SK-N-DZ (cell line): ENCODE results near the gene CYP2W1.

ENCODE experiments used
- DNase-seq: peaks from one replicate; pipeline ENCODE4 v3.0.0-alpha.2; 2015; ENCODE audit warnings: low spot score

CYP2W1 gene

DNA sequence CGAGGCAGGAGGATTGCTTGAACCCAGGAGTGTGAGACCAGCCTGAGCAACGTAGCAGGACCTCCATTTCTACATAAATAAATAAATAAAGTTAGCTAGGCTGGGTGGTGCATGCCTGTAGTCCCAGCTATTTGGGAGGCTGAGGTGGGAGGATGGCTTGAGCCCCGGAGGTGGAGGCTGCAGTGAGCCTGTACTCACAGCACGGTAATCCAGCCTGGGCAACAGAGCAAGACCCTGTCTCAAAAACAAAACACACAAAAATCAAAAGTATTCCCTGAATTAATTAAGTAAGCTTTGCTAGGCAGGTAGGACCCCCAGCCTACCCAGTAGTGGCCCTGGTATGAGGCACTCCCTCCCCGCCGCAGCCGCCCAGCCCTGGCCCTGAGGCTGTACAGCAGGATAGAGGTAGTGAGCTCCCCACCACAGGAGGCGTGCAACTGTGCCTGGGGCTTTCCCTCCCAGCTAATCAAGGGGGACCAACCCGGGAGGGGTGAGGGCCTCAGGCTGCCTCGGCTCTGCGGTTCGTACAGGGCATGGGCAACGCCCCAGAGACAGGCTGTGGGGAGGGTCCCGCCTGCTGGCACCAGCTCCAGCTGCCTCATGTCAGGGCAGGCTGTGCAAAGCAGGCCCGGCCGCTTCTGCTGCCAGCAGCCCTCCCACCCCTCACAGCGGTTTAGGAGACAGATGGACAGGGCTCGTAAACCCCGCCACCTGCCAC lies 1.0 kb upstream of the CYP2W1 start:
- DNase-seq, result no peak

DNA sequence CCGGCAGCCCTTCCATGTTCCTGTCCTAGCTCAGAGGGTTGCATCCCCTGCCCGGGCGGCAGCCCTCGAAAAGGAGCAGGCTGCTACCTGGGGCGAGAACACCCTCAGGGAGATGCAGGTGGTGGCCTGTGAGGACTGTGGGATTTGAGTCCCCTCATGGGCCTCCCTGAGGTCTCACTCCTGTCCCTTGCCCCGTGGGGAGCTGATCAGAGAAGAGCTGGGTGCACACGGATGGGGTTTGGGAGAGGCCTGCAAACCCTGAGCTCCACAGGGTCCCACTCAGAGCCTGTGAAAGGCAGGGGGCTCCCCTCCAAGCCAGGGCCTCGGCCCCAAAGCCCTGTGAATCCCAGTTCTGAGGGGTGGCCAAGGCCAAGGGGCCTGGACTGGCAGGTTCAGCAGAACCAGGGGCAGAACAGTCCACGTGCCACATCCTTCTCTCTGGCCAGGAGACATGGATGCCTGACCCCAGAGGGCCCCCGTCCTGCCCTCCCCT lies 424 bp upstream of the CYP2W1 start:
- DNase-seq, result no peak

DNA sequence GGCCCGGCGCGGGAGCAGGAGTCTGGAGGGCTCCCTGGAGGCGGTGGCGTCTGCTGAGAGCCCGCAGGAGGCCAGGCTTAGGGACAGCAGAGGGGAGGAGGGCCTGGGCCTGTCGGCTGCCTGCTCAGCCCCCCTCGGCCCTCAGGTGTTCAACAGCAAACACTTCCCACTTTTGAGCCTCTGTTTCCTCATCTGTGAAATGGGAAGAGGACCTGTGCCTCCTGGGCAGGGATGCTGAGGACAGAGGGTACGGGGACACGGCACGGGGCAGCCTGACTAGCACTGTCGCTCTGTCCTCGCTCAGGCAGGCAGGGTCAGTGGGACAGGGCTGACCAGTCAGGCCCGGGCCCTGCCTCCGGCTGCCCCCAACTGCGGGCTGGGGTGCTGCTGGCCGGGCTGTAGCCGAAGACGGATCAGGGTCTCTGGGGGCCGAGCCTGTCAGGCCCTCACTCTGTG lies 663 bp downstream of the CYP2W1 start:
- DNase-seq, result no peak

DNA sequence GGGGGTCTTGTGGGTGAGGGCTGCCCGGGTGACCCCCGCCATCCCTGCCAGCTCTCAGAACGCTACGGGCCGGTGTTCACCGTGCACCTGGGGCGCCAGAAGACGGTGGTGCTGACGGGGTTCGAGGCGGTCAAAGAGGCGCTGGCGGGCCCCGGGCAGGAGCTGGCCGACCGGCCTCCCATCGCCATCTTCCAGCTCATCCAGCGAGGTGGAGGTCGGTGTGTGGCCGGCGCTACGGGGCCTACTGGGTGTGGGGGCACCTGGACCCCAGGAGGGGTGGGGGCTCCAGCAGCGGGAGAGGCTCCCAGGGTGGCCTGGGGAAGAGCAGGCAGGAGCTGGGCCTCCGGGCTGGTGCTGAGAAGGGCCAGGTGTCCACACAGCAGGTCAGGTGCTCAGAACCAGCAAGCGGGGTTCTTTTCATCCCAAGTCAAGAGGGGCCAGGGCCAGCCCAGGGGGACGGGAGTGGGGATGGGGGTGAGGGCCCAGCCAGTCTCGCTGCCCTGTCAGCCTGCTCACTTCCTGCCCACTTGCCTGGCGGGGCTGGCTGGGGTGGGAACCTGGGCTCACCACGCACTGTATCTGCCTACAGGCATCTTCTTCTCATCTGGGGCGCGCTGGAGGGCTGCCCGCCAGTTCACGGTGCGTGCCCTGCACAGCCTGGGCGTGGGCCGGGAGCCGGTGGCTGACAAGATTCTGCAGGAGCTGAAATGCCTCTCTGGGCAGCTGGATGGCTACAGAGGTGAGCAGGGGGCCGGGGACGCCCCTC lies 1.6 kb downstream of the CYP2W1 start:
- DNase-seq, result no peak

DNA sequence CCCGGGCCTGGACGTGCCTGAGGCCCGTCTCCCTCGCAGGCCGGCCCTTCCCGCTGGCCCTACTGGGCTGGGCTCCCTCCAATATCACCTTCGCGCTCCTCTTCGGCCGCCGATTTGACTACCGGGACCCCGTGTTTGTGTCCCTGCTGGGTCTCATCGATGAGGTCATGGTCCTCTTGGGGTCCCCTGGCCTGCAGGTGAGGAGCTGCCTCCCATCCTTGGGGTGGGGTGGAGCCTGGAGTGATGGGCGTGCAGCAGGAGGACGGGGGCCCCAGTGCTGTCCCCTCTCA lies 2.1 kb downstream of the CYP2W1 start:
- no peak for DNase-seq

DNA sequence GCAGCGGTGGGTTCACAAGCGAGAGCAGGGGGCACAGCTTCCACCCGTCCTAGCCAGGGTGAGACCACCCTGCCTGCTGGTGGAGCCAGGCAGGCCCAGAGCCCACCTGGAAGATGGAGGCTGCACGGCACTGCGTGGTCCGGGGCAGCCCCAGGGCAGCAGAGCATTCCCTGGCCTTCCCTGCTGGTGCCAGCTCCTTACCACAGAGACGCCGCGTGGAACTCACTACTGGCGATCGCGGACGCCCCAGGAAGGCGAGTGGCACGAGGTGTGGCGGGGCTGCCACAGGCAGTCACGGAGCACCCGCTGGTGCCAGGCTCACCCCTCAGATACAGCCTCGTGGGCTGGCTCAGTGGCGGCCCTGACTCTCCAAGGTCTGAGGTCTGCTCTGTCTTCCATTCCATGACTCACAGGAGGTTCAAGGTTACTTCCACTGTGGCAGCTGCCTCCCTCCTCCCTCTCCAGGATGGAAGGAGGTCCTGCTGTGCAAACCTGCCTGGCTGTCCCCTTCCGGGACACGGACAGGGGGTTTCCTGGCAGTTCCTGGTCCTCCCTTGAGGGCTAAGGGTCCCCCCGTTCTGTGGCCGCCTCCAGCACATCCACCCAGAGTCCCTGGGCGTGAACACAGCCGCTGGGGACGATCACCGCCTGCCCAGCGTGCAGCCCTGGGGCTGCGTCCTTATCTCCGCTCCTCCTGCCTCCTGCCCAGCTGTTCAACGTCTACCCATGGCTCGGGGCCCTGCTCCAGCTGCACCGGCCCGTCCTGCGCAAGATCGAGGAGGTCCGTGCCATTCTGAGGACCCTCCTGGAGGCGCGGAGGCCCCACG lies 3.1 kb downstream of the CYP2W1 start:
- no peak for DNase-seq

DNA sequence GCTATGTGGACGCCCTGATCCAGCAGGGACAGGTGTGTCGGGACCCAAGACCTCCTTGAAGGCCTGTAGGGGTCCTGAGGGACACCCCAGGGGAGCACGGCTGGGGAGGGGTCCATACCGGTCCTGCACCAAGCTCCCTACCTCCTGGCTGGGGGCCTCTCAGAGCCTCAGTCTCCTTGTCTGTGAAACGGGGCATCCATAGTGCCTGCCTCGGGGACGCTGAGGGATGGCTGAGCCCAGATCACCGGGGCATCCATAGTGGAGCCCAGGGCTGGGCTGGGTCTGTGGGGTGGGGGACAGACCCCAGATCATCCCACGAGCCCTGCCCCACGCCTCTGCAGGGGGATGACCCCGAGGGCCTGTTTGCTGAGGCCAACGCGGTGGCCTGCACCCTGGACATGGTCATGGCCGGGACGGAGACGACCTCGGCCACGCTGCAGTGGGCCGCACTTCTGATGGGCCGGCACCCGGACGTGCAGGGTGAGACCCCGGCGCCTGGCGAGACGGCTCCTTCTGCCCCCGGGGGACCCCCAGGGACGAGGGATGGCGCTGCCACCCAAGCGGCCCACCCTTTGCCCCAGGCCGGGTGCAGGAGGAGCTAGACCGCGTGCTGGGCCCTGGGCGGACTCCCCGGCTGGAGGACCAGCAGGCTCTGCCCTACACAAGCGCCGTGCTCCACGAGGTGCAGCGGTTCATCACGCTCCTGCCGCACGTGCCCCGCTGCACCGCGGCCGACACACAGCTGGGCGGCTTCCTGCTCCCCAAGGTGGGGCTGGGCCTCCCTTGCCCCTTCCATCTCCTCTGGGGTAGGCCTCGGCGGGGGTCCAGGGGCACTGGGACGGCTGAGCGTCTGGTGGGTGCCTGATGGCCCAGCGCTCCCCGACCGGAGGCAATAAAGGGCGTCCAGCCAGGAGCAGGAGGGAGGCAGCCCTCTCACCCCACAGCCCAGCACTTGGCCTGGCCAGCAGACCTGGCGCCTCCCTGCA lies 4.1 kb downstream of the CYP2W1 start:
- DNase-seq, result no peak

DNA sequence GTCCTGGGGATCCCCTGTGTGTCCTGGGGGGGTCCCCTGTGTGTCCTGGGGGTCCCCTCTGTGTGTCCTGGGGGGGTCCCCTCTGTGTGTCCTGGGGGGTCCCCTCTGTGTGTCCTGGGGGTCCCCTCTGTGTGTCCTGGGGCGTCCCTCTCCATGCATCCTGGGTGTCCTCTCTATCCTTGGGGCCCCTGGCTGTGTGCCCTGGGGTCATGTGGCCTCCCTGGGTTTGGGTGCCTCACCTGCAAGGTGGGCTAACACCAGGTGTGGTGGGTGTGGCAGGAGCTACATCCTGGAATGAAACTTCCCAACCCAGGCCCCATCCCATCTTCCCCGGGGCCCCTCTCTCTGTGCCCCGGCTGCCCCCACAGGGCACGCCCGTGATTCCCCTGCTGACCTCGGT lies 4.9 kb downstream of the CYP2W1 start:
- no peak for DNase-seq

DNA sequence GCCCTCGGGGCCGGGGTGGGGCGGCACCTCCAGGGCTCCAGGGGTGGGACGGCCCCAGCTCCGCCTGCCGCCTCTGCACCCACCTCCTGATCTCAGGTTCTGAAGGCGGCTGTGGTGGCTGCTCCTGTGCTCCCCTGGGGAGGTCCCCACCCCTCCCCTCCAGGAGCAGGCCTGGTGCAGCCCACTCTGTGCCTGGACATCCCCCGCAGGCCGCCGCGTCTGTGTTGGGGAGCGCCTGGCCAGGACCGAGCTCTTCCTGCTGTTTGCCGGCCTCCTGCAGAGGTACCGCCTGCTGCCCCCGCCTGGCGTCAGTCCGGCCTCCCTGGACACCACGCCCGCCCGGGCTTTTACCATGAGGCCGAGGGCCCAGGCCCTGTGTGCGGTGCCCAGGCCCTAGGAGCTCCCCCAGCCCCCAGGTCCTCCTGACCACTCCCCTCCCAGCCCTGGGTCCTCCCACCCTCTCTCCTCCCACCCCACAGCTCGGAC lies 5.5 kb downstream of the CYP2W1 start:
- DNase-seq, result peak; percentile 71

DNA sequence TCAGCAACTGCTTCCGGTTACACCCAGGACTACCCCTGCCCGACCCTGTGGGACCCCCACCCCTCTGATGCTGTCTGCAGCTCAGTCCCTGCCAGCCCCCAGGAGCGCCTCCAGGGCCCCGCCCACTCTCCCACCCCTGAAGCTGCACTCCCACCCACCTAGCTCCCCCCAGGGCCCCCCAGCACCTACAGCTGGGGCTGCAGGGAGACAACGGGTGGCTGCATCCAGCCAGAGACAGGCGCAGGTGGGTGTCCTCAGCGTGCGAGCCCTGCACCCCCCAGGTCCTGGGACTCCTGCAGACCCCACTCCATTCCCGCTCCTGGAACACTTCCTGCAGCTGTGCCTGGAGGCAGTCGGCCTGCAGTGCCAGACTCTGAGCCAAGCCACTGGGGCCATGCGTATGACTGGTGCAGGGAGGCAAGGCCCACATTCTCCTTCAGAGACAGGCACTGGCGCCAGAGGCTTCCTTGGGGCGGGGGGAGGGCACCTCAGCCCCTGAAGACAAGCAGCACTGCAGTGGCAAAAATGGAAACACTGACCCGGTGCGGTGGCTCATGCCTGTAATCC lies 6.1 kb downstream of the CYP2W1 start:
- peak; percentile 76 for DNase-seq

DNA sequence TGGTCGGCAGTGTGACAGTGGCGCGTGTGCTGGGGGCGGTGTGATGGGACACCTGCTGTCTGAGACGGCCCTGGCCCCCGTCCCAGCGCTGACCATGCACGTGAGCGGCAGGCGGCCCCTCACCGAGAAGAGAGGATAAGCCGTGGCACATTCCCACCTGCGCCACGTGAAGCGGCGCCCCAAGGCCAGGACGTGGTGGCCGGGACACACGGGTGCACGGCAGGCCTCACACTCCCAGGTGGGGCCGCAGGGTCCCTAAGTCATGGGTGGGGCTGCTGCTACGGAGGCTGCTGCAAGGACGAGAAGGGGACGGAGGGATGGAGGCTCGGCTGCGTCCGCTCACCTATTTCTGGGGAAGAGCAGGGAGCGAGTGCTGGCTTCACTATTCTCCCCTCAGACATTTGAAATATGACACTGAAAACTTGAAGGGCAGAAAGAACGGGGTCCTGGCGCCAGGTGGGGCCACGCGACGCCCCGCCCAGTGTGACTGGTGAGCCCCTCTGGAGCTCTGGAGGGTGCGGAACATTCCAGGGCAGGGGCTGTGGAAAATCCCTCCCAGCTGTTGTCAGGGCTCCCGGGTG lies 7.5 kb downstream of the CYP2W1 start:
- DNase-seq, result no peak

DNA sequence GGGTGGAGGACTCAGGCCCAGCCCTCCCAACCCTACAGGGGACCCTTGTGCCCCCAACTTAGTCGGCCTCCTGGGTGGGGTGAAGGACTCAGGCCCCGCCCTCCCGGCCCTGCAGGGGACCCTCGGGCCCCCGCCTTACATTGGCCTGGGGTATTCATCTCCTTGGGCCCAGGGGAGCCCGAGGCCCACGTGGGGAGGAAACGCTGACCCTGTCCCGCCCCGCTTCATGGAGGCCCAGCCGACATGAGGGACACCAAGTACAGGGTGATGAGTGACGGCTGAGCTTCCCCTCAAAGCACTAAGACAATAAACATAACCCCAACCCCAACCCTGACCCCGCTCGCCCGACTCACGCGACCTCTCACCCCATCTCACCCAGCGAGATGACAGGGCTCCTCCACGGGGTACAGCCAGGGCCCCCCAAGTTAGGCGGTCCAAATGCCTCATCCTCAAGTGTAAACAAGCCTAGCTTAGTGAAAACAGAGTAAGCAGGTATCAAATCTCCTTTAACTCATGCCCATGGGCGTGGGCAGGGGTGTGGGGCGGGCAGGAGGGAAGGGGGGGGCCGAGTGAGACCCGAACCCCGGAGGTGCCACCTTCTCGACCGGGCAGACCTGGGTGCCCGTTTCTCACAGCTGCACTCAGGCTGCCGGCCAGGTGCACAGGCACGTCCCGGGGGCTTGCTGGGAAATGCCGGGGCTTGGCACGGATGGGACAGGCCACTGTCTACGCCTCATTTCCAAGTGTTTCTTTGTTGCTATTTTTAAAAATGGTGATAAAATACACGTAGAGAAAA lies 8.2 kb downstream of the CYP2W1 start:
- no peak for DNase-seq

DNA sequence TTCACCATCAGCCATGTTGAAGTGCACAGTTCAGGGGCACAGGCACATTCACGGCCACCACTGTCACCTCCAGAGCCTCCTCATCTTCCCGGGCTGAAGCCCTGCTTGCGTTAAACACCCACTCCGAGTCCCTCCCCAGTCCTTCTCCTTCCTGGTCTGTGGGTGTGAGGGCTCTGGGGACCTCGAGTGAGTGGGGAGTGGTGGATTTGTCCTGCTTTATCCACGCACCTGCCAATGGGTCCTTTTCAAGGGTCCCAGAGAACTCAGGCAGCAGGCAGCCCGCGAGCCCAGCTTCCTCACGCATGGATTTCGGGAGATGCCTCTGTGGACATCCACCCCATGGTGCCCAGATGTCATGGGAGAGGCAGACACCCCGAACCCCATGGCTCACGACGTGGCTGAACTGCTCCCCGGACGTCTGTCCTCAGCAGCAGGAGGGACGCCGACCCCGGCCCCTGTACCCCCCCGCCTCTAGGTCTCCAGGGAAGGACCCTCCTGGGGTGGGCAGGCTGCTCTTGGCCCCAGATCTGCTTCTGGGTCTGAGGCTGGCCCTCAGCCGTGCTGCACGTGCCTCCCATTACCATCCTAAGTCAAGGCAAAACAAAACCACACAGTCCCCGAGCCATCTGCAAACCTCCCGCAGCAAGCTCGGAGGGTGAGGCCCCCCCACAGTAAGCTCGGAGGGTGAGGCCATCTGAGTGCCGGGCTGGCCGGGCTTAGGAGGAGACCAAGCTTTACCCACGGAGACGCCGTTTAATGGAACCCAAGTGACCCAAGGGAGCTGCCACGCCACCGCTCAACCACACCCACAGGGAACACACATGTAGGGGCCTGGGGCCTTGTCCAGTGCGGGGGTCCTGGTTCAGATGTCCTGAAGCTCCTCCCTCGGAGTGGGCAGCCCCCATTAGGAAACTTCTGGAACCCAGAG lies 9.0 kb downstream of the CYP2W1 start:
- no peak for DNase-seq

DNA sequence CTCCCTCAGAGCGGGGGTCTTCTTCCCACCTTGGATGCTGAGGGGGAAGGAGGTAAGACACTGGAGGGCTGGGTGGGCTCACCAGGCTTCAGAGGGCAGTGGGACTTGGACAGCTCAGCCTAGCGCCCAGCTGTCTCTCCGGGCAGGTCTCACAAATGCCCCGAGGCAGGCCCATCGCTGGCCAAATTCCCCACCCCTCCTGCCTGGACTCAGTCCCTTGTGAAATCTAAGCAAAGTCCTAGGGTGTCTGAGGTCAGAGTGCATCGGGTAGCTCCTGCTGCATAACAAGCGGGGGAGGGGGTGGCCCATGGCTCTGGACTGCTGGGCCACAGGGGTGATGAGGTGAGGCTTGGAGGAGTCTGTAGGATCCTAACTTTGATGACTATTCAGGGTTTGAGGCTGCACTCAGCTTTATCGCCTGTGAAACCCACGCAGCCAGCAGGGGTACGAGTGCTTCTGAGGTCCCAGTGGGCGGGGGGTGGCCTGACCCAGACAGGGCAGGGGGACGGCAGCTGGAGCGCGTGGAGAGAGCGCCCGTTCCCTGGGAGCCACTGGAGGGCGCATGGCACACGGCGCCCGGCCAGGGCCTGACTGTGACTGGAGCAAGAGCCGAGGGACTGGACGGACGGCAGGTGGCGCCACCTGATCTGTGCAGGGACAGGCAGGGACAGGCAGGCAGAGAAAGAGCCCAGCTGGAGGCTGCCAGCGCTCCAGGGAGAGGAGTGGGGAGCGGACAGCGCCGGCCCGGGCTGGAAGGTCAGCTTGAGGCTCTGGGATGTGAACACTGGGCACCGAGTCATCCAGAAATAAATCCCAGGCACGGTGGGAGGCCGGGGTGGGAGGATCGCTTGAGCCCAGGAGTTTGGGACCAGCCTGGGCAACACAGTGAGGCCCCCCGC lies 10.0 kb downstream of the CYP2W1 start:
- peak; percentile 96 for DNase-seq

DNA sequence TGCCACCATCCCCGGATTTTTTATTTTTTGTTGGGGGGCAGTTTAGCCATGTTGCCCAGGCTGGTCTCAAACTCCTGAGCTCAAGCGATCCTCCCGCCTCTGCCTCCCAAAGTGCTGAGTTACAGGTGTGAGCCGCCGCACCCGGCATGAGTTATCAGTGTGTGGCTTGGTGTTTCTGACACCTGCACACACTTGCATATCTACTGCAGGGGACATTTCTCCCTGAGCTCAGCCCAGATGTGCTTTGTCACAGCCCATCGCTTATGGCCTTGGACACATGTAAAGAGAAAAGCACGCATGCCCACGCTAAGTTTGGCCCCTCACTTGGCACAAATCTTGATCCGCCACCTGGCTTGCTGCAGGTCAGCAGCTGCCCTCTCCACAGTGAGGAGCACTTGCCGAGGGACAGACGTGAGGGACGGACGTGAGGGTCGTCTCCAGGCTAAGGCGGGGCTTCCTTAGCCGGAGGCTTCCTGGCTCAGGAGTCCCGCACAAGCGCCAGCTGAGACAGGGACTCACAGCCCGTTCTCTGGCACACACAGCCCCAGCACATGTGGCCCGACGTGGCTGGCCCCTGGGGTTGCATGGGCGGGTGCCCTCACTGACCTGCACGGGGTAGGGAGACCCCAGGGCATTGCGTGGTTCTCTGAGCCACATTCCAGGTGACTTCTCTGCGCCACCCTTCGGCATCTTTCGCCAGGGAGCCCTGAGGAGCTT lies 11.8 kb downstream of the CYP2W1 start:
- no peak for DNase-seq

DNA sequence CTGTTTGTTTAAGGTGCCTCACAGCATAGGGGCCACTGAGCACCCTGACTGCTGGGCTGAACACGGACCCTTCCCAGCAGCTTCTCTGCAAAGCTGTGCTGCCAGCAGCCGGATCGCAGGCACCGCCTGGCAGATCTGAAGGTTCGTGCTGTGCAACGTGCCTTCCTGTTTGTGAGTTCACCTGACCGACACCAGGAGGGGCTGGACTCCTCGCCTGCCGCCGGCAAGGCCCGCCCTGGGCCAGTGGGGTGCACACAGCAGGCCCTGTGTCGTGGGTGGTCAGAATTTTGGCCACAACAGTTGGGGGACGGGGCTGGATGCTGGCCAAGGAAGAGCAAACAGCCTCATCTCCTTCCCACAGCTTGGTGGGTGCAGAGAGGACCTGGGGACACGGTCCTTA lies 12.6 kb downstream of the CYP2W1 start:
- DNase-seq, result no peak
